ENCODE results near the gene VCAN.

DNA sequence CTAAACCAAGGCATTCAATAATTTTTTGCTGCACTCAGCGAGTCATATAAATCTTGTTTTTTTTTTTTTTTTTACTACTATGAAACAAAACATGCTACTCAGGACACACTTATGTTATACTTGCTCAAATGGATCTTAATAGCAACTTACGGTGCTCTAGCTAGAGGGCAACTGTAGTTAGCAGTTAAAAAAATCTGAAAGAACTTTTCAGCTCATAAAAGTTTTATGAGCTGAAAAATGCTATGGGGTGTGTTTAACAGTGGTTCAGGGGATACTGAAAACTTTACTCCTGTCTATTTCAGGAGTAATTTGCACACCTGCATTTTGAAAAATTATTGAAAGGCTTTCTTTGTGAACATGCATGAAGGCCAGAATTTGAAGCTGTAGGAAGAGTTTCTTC is 53.4 kb downstream of the VCAN start:
- TF ChIP-seq, protein P1, sequence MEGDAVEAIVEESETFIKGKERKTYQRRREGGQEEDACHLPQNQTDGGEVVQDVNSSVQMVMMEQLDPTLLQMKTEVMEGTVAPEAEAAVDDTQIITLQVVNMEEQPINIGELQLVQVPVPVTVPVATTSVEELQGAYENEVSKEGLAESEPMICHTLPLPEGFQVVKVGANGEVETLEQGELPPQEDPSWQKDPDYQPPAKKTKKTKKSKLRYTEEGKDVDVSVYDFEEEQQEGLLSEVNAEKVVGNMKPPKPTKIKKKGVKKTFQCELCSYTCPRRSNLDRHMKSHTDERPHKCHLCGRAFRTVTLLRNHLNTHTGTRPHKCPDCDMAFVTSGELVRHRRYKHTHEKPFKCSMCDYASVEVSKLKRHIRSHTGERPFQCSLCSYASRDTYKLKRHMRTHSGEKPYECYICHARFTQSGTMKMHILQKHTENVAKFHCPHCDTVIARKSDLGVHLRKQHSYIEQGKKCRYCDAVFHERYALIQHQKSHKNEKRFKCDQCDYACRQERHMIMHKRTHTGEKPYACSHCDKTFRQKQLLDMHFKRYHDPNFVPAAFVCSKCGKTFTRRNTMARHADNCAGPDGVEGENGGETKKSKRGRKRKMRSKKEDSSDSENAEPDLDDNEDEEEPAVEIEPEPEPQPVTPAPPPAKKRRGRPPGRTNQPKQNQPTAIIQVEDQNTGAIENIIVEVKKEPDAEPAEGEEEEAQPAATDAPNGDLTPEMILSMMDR (IDR thresholded peaks at IDR 0.05; ENCODE audit: insufficient read depth, low read depth, low read length): no peak
- no peak for TF ChIP-seq EZH2 (IDR thresholded peaks at IDR 0.05; ENCODE audit: insufficient read depth, low read length)

All from astrocyte (in vitro differentiated cells and primary cell).